HG03469 (cell line): ENCODE data around the gene RALGAPB.
"Not testable (repeated sequence)": the region's sequence is repeated elsewhere in the genome, so short reads cannot be mapped to it uniquely, and the experiment has no call there.

Experiments
- ATAC-seq: cut with Tn5 transposase; IDR thresholded peaks from one replicate; pipeline ENCODE4 v1.9.1; 2021; ENCODE audit warnings: mild to moderate bottlenecking, moderate library complexity, moderate number of reproducible peaks; ENCODE audit not compliant: unreplicated experiment

Gene RALGAPB

DNA sequence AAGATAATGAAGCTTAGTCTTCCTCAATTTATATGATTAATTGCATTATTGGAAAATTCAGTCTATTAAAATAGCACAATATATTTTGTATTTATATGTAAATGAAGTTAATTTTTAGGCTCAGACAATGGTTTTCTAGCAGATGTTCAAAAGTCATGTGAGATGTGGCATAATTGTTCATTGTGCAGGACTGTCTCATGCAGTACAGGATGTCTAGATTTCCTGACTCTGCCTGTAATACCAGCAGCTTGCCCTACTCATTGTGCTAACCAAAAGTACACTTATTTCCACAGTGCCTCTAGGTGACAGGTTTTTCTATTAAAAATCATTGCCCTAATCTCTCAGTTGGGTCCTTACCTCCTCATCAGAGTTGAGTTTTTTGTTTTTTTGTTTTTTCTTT is 12.4 kb downstream of the RALGAPB start:
- ATAC-seq, result no peak

- no peak for ATAC-seq
Measured at GRCh38 chr20:38489181-38489580, 16.5 kb downstream of the RALGAPB start.

- no peak for ATAC-seq
Measured at GRCh38 chr20:38497246-38497935, 24.7 kb downstream of the RALGAPB start.

DNA sequence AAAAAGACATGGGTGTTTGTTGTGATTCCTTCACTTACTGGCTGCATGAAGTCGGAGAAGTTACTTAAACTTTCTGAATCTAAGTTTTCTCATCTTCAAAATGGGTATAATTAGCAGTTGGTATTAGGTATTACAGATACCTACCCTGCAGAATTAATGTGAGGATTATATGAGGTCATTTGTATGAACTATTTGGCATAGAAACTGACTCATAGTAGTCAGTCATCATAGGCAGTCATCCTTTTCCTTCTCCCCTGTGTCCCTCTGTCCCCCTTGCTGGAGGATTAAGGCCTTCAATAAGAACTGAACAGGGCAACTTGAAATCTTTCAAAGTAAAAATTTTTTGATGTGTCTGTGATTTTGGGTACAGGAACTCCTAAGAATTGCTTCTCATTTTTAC is 26.3 kb downstream of the RALGAPB start:
- no peak for ATAC-seq

- ATAC-seq, result no peak
Measured at GRCh38 chr20:38499366-38499765, 26.7 kb downstream of the RALGAPB start.

DNA sequence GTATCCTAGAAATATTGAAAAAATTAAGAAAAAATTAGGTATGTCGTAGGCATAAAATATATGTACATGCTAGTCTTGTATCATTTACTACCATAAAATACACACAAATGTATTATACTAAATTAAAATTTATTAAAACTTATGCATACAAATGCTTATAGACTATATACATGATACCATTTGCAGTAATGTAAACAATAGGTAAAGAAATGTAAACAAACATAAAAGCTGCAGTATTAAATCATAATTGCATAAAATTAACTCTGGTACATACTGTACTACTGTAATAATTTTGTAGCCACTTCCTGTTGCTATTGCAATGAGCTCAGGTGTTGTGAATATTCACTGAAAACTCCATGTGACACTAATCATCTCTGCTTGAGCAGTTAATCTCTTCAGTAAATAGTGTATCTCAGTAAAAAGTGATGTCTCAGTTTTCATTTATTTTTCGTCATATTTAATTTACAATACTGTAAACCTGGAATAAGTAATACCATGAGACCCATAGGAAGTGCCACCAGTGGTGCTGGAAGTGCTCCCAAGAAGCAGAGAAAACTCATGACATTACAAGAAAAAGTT is 29.3 kb downstream of the RALGAPB start:
- ATAC-seq, result no peak

DNA sequence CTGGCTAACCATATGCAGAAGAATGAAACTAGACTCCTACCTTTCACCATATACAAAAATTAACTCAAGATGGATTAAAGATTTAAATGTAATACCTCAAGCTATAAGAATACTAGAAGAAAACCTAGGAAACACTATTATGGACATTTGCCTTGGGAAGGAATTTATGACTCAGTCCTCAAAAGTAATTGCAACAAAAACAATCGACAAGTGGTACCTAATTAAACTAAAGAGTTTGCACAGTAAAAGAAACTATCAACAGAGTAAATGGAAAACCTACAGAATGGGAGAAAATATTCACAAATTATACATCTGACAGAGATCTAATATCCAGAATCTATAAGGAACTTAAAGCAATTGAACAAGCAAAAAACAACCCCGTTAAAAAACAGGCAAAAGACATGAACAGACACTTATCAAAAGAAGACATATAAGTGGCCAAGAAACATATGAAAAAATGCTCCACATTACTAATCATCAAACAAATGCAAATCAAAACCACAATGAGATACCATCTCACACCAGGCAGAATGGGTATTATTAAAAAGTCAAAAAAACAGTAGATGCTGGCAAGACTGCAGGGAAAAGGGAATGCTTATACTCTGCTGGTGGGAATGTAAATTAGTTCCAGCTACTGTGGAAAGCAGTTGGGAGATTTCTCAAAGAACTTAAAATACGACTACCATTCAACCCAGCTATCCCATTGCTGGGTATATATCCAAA is 31.9 kb downstream of the RALGAPB start:
- ATAC-seq, result no peak

- no peak for ATAC-seq
Measured at GRCh38 chr20:38505091-38505455, 32.4 kb downstream of the RALGAPB start.

DNA sequence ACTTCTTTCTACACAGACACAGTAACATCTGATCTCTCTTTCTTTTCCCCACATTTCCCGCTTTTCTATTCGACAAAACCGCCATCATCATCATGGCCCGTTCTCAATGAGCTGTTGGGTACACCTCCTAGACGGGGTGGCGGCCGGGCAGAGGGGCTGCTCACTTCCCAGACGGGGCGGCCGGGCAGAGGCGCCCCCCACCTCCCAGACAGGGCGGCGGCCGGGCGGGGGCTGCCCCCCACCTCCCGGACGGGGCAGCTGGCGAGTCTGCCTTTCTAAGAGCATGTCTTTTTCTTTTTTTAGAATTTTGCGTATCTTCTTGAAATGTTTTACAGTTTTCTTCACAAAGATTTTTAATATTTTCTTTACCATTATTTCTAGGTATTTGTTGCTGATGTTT is 39.1 kb downstream of the RALGAPB start:
- not testable (repeated sequence) for ATAC-seq

GRCh38 chr20:38514185-38514584 is 41.5 kb downstream of the RALGAPB start:
- ATAC-seq, result no peak

DNA sequence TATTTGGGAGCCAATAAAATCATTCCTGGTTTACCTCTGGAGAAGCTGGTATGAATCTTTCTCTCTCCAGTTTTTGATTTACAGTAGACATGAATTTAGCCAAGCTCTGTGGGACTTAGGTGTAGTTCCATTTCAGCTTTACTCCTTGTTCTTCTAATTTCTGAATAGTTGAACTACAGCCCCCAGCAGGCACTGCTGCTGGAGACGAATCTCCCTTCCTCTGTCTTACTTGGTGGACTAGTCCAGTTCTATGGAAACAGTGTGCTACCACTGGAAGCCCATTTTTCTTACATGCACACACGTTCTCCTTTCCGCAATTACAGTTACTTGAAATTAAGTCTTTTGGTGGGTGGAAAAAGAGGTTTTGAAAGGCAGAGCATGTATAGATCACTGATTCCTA is 42.3 kb downstream of the RALGAPB start:
- ATAC-seq, result no peak

DNA sequence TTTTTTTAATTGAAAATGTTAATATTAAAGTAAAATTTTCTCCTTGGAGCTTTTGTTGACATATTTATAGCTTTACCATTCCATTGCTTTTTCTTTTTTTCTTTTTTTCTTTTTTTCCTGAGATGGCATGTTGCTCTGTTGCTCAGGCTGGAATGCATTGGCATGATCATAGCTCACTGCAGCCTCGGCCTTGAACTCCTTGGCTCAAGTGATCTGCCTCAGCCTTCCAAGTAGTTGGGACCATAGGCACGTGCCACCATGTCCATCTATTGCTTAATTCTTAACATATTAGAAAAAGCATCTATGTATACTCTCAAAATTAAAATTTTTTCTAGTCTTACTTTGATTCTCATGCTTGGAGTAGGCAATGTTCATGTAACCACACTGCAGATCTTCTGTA is 43.0 kb downstream of the RALGAPB start:
- no peak for ATAC-seq

GRCh38 chr20:38519426-38519825 is 46.8 kb downstream of the RALGAPB start:
- no peak for ATAC-seq

DNA sequence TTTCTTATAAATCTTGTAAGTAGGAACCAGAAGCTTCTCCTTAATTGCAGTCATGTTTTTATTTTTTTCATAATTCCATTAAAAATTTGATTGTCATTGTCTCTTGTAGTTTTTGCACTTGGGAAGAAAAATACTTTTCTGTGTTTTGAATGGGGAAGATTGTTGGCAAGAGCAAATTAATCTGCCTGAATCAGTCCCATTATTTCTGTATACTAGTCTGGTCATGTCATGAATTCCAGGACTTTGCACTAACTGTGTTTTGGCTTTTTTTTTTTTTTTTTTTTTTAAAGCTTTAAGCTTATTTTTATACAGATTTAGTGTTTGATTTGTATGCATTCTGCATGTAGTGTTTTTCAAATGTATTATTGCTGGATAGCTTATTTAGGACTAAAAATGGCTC is 47.6 kb downstream of the RALGAPB start:
- no peak for ATAC-seq

- ATAC-seq, result no peak
Measured at GRCh38 chr20:38523697-38524096, 51.1 kb downstream of the RALGAPB start.

- no peak for ATAC-seq
Measured at GRCh38 chr20:38528167-38528566, 55.5 kb downstream of the RALGAPB start.

DNA sequence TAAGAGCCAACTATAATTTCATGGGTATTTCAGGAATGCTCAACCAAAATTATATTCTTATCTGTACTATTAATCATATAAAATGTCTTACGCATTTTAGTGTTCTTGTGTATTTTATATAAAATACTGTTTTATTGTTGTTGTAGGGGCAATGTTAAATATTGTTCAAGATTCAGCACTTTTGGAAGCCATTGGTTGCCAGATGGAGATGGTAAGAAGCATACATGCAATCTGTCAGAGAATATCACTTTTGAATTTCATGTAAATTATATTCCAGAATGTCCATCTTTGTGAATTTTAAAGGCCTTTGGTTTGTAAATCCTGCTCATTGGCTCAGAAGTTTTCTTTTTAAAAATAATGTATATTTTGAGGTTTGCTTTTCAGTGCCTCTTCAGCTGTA is 58.4 kb downstream of the RALGAPB start:
- no peak for ATAC-seq

DNA sequence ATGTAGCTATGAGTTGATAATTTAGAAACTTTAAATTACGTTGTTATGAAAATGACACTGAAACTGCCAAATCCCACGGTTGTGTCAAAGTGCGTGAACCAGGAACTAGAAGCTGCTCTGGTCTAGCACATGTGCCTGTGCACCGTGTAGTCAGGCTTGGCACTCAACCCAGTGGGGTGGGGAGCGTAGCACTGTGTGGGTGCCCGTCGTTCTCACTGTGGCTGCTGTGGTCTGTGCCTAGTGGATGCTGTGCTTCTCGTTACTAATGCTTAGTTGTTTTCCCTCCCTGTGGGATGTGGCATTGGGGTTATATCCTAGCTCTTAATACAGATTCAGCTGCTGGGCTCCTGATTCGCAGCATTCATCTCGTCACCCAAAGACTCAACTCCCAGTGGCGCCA is 62.1 kb downstream of the RALGAPB start:
- ATAC-seq, result no peak

- no peak for ATAC-seq
Measured at GRCh38 chr20:38536310-38536709, 63.7 kb downstream of the RALGAPB start.

DNA sequence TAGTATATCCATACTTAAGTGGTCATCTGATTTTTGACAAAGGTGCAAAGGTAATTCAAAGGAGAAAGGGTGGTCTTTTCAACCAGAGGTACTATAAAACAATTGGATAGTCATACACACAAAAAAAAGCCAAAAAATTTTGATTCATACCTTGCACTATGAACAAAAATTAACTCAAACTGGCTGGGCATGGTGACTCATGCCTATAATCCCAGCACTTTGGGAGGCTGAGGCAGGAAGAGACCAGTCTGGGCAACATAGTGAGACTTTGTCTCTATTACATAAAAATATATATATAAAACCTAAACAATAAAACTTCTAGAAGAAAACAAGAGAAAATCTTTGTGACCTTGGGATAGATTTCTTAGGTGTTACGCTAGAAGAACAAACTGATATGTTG is 64.5 kb downstream of the RALGAPB start:
- ATAC-seq, result no peak

GRCh38 chr20:38538789-38539188 is 66.1 kb downstream of the RALGAPB start:
- ATAC-seq, result no peak
